B cell (primary cell): Measurements from ENCODE around the gene TGFA. TPM values are rescaled to one million over a fixed set of nuclear protein-coding genes. Genes with fewer than 3 reads are reported as not detected.

ENCODE experiments used
- ATAC-seq: fragments of 200-7000 bp; cut with Tn5 transposase; one replicate; pipeline ENCODE4 v1.10.0; 2021; ENCODE audit warnings: low read depth, mild to moderate bottlenecking, moderate number of reproducible peaks, moderate library complexity
- CTCF ChIA-PET: fragments of 350-600 bp; sonication (Branson Sonifier 250); formaldehyde crosslinking; loops from one replicate; lab custom pipeline; 2021; ENCODE audit warnings: antibody characterized with exemption, inconsistent platforms; lab: Charles Lee
- POLR2A ChIA-PET: fragments of 350-600 bp; sonication (Branson Sonifier 250); formaldehyde crosslinking; loops from one replicate; lab custom pipeline; 2021; ENCODE audit warnings: antibody characterized with exemption; lab: Charles Lee
- DNase-seq: peaks from one replicate; pipeline ENCODE4 v3.0.0; 2013
- H2AFZ ChIP-seq: 2 replicates; pipeline ENCODE4 v1.6.1; 2012; ENCODE audit warnings: mild to moderate bottlenecking, low read depth, low read length; ENCODE audit not compliant: insufficient read depth, poor library complexity, severe bottlenecking
- H3K27ac ChIP-seq, 2 donors: 1 replicate in 1 of 2; 2 replicates in 1 of 2; pipeline ENCODE4 v1.5.1; 2012 to 2013; ENCODE audit warnings: low read length in 2 of 2, mild to moderate bottlenecking in 2 of 2, moderate library complexity in 1 of 2
- H3K27me3 ChIP-seq, 4 experiments: fragments of 200-600 bp in 1 of 4; sonication (generic) in 1 of 4; replicated peaks in 1 of 4; 1 replicate in 2 of 4; 2 replicates in 2 of 4; pipeline versions ENCODE4 v1.6.1 to v1.7.0; 2013 to 2016; ENCODE audit warnings: low read length in 3 of 4, mild to moderate bottlenecking in 2 of 4, mixed read lengths in 1 of 4, moderate library complexity in 1 of 4; ENCODE audit not compliant: insufficient read depth in 4 of 4, control insufficient read depth in 3 of 4; ENCODE audit errors: control extremely low read depth in 1 of 4
- H3K36me3 ChIP-seq, 2 experiments: replicated peaks in 1 of 2; 1 replicate in 1 of 2; 2 replicates in 1 of 2; pipeline versions ENCODE4 v1.6.1 to v1.7.1; 2013; ENCODE audit warnings: low read length in 1 of 2; ENCODE audit not compliant: insufficient read depth in 2 of 2, control insufficient read depth in 1 of 2; ENCODE audit errors: control extremely low read depth in 1 of 2, extremely low read depth in 1 of 2
- H3K4me1 ChIP-seq, 2 donors: fragments of 200-600 bp in 1 of 2; sonication (generic) in 1 of 2; 1 replicate in 1 of 2; 2 replicates in 1 of 2; pipeline versions ENCODE4 v1.5.1 to v1.6.1; 2013 to 2017; ENCODE audit warnings: low read length in 2 of 2; ENCODE audit not compliant: control insufficient read depth in 2 of 2, insufficient read depth in 2 of 2
- H3K4me2 ChIP-seq: replicated peaks from 2 replicates; pipeline ENCODE3; 2012; ENCODE audit warnings: mild to moderate bottlenecking, low read depth, low read length; ENCODE audit not compliant: poor library complexity, severe bottlenecking
- H3K4me3 ChIP-seq, 5 experiments: fragments of 200-600 bp in 1 of 5; sonication (generic) in 1 of 5; 1 replicate in 3 of 5; 2 replicates in 2 of 5; pipeline versions ENCODE4 v1.5.1 to v1.7.0; 2011 to 2016; ENCODE audit warnings: low read length in 4 of 5, mild to moderate bottlenecking in 4 of 5, low read depth in 2 of 5, control low read depth in 1 of 5, moderate library complexity in 1 of 5; ENCODE audit not compliant: insufficient read depth in 1 of 5; ENCODE audit errors: control extremely low read depth in 1 of 5, extremely low read depth in 1 of 5
- H3K79me2 ChIP-seq: fragments of 200-600 bp; sonication (generic); one replicate; pipeline ENCODE4 v1.6.0; 2016; ENCODE audit warnings: low read length; ENCODE audit not compliant: control insufficient read depth, insufficient read depth
- H3K9ac ChIP-seq: fragments of 200-600 bp; sonication (generic); 2 replicates; pipeline ENCODE4 v1.6.1; 2017; ENCODE audit warnings: mild to moderate bottlenecking, low read length, moderate library complexity
- H3K9me3 ChIP-seq, 3 donors: one replicate each; pipeline versions ENCODE4 v1.6.1 to v1.7.1; 2013; ENCODE audit warnings: low read length in 2 of 3; ENCODE audit not compliant: control insufficient read depth in 2 of 3, insufficient read depth in 1 of 3; ENCODE audit errors: control extremely low read depth in 1 of 3
- H4K20me1 ChIP-seq: 2 replicates; pipeline ENCODE4 v1.6.0; 2012; ENCODE audit warnings: mild to moderate bottlenecking, low read length; ENCODE audit not compliant: insufficient read depth, control insufficient read depth, poor library complexity, severe bottlenecking
- H3K27ac Mint-ChIP-seq: one replicate; pipeline ENCODE4 v1.8.0; 2021; ENCODE audit warnings: mixed read lengths
- H3K27me3 Mint-ChIP-seq: one replicate; pipeline ENCODE4 v1.8.0; 2021; ENCODE audit warnings: mixed read lengths
- H3K4me1 Mint-ChIP-seq: one replicate; pipeline ENCODE4 v1.8.0; 2021; ENCODE audit warnings: mixed read lengths
- H3K4me3 Mint-ChIP-seq: one replicate; pipeline ENCODE4 v1.8.0; 2021; ENCODE audit warnings: mixed read lengths
- H3K9me3 Mint-ChIP-seq: one replicate; pipeline ENCODE4 v1.8.0; 2022; ENCODE audit warnings: mixed read lengths; ENCODE audit not compliant: insufficient read depth
- EZH2 ChIP-seq: IDR thresholded peaks from 2 replicates; pipeline ENCODE4 v1.6.1; 2012; ENCODE audit warnings: borderline replicate concordance, low read depth, mild to moderate bottlenecking, moderate library complexity, low read length; ENCODE audit not compliant: insufficient read depth, poor library complexity, severe bottlenecking
- WGBS: methylation state at CpG from one replicate; pipeline ENCODE4 v1.1.5; 2013; ENCODE audit warnings: missing lambda C conversion rate; ENCODE audit not compliant: insufficient coverage; 5-methylcytosine and 5-hydroxymethylcytosine counted together
- intact Hi-C: fragments of 100-400 bp; cut with micrococcal nuclease; formaldehyde crosslinking; loops from one replicate; pipeline ENCODE4 v1.10.0; 2022
- polyA plus RNA-seq: library from polyadenylated mRNA; depleted of rRNA; stranded (reverse); fragments of >200 nt; gene quantifications from 2 replicates; pipeline ENCODE4 v1.2.3, GENCODE V29; 2012
- total RNA-seq, 2 donors: library from RNA; stranded (reverse); fragments of 120-200 nt in 1 of 2; gene quantifications; 1 replicate in 1 of 2; 2 replicates in 1 of 2; pipeline versions ENCODE4 v1.2.3 to v1.2.4, GENCODE V29; 2013 to 2022
- TF ChIP-seq, protein P1 (sequence below): fragments of 200-600 bp; IDR thresholded peaks from one replicate; pipeline ENCODE4 v1.8.0; 2022; ENCODE audit warnings: antibody characterized with exemption, mild to moderate bottlenecking

The TGFA gene
- total and polyA plus RNA-seq, 2 donors (not counting 1 experiment from before 2014, with no cell fraction given) = 0.04 TPM; not detected in 1

DNA sequence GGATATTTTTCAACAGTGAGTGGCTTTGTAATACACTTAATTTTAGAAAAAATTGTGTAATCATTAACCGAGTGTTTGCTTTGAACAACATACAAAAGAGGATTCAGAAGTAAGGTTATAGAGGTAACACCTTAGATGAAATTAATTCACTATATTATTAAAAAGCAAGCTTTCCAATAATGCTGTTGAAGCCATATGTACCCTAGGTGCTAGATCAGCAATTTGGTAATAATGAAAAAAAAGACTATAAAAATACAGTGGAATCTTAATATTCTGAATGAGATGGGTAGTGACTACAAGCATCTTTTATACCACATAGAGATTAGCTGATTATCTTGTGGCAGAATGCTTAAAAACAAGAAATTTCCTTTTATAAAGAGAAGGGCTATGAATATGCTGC is 136.6 kb downstream of the TGFA start:
- POLR2A ChIA-PET = no interaction called here
- no peak overlapping the region for H3K4me3 Mint-ChIP-seq

DNA sequence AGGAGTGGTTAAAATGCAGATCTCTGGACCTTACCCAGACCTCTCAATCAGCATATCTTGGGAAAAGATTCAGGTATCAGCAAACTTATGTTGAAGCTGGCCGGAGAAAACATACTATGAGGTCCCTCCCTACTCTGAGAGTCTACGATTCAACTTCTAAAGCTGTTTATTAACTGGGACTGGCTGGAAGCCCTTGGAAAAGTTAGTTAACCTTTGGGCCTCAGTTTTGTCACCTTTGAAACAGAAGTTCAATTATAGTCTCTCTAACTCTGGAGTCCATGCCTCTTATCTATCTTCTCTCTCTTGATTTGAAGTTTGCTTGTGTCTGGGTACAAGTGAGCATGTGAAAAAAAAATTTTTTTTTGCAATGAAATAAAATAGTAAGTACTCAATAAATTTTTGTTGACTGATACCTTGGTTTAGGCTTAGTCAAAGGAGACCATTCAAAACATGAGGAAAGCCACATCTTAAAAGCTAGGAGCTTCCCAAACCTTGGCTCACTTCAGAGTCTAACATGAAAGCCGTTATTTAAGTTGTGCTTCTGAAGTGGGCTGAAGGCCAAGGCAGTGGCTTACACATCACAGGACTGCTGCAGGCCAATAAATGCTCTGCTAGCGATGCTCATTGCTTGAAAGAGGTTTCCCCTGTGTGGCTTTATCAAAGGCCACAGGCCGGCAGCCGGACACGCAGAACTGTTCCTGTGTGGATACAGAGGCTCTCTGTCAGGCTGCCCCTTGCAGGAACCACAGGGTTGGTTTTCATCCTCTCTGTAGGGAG is 141.1 kb downstream of the TGFA start:
- H3K4me1 Mint-ChIP-seq = no peaks in the 10 kb centered on the region
- H3K9me3 Mint-ChIP-seq = no peaks in the 10 kb centered on the region
- Histone ChIP-seq H3K9ac (no peak overlapping the region), H4K20me1 (no peaks in the 10 kb centered on the region), H2AFZ (no peak overlapping the region), H3K4me3 (no peak overlapping the region), H3K36me3 (no peaks in the 10 kb centered on the region), H3K9me3 (no peaks in the 10 kb centered on the region), H3K4me2 (no peak overlapping the region), H3K4me1 (no peaks in the 10 kb centered on the region), H3K79me2 (no peaks in the 10 kb centered on the region), H3K27me3 (peaks cover 0 to 2% (median 0%) of the 10 kb centered on the region in 4 experiments), H3K27ac (no peak overlapping the region)
- intact Hi-C loops = no loop called here
- CTCF ChIA-PET = no interaction called here
- TF ChIP-seq EZH2 = no peak
- TF ChIP-seq, protein P1, sequence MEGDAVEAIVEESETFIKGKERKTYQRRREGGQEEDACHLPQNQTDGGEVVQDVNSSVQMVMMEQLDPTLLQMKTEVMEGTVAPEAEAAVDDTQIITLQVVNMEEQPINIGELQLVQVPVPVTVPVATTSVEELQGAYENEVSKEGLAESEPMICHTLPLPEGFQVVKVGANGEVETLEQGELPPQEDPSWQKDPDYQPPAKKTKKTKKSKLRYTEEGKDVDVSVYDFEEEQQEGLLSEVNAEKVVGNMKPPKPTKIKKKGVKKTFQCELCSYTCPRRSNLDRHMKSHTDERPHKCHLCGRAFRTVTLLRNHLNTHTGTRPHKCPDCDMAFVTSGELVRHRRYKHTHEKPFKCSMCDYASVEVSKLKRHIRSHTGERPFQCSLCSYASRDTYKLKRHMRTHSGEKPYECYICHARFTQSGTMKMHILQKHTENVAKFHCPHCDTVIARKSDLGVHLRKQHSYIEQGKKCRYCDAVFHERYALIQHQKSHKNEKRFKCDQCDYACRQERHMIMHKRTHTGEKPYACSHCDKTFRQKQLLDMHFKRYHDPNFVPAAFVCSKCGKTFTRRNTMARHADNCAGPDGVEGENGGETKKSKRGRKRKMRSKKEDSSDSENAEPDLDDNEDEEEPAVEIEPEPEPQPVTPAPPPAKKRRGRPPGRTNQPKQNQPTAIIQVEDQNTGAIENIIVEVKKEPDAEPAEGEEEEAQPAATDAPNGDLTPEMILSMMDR = no peak
- DNase-seq (no peak), ATAC-seq (no peak)
- WGBS = 50% methylated on average over 5 of the region's 7 CpGs
- peaks cover 24% of the 10 kb centered on the region for H3K27me3 Mint-ChIP-seq
- no peak overlapping the region for H3K4me3 Mint-ChIP-seq
- POLR2A ChIA-PET = no interaction called here
- H3K27ac Mint-ChIP-seq = no peak overlapping the region

More for the DNA sequence above, 136.6 kb downstream of the TGFA start:
- Mint-ChIP-seq H3K27me3 (peaks cover 28% of the 10 kb centered on the region), H3K4me1 (peaks cover 3% of the 10 kb centered on the region), H3K27ac (no peak overlapping the region), H3K9me3 (no peaks in the 10 kb centered on the region)
- H2AFZ ChIP-seq = no peak overlapping the region
- intact Hi-C loops = no loop called here
- TF ChIP-seq EZH2 = no peak
- TF ChIP-seq, protein P1 = no peak
- CTCF ChIA-PET = no interaction called here
- H3K36me3 ChIP-seq = no peaks in the 10 kb centered on the region
- DNase-seq (no peak), ATAC-seq (no peak)
- peaks cover 0 to 8% (median 0%) of the 10 kb centered on the region in 3 donors for H3K9me3 ChIP-seq
- H3K9ac ChIP-seq = no peak overlapping the region
- H3K4me2 ChIP-seq = no peak overlapping the region
- no peaks in the 10 kb centered on the region for H3K79me2 ChIP-seq
- no peaks in the 10 kb centered on the region for H4K20me1 ChIP-seq
- no peaks in the 10 kb centered on the region for H3K4me1 ChIP-seq
- no peak overlapping the region for H3K4me3 ChIP-seq
- no peak overlapping the region for H3K27ac ChIP-seq
- WGBS = no CpG with 5 or more reads among the region's 1 CpG
- H3K27me3 ChIP-seq = no peaks in the 10 kb centered on the region
